Panc1 (cell line): ENCODE measurements around the gene LRIT3.

Source experiments
- POLR2AphosphoS5 ChIP-seq: IDR thresholded peaks from 2 replicates; pipeline ENCODE4 v1.6.1; 2012; ENCODE audit warnings: mild to moderate bottlenecking, low read depth, low read length, moderate library complexity
- SIN3A ChIP-seq: IDR thresholded peaks from 2 replicates; pipeline ENCODE4 v1.6.1; 2012; ENCODE audit warnings: low read depth, mild to moderate bottlenecking, low read length, moderate library complexity, borderline replicate concordance; ENCODE audit not compliant: insufficient read depth
- TCF7L2 ChIP-seq: IDR thresholded peaks from 2 replicates; pipeline ENCODE4 v1.6.1; 2011; ENCODE audit warnings: mild to moderate bottlenecking, low read depth, low read length, inconsistent platforms
- TF ChIP-seq, protein P1 (sequence below): fragments of 450-650 bp; IDR thresholded peaks from 2 replicates; pipeline ENCODE4 v1.5.1; 2017; ENCODE audit warnings: mild to moderate bottlenecking
- TF ChIP-seq, protein P2 (sequence below), 2 experiments: IDR thresholded peaks; 2 replicates each; pipeline ENCODE4 v1.6.1; 2011 to 2012; ENCODE audit warnings: low read depth in 2 of 2, control low read depth in 1 of 2, low read length in 1 of 2, mild to moderate bottlenecking in 1 of 2, moderate library complexity in 1 of 2; ENCODE audit not compliant: insufficient read depth in 1 of 2

- TF ChIP-seq, protein P1, sequence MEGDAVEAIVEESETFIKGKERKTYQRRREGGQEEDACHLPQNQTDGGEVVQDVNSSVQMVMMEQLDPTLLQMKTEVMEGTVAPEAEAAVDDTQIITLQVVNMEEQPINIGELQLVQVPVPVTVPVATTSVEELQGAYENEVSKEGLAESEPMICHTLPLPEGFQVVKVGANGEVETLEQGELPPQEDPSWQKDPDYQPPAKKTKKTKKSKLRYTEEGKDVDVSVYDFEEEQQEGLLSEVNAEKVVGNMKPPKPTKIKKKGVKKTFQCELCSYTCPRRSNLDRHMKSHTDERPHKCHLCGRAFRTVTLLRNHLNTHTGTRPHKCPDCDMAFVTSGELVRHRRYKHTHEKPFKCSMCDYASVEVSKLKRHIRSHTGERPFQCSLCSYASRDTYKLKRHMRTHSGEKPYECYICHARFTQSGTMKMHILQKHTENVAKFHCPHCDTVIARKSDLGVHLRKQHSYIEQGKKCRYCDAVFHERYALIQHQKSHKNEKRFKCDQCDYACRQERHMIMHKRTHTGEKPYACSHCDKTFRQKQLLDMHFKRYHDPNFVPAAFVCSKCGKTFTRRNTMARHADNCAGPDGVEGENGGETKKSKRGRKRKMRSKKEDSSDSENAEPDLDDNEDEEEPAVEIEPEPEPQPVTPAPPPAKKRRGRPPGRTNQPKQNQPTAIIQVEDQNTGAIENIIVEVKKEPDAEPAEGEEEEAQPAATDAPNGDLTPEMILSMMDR: no peak
- TF ChIP-seq, protein P2, sequence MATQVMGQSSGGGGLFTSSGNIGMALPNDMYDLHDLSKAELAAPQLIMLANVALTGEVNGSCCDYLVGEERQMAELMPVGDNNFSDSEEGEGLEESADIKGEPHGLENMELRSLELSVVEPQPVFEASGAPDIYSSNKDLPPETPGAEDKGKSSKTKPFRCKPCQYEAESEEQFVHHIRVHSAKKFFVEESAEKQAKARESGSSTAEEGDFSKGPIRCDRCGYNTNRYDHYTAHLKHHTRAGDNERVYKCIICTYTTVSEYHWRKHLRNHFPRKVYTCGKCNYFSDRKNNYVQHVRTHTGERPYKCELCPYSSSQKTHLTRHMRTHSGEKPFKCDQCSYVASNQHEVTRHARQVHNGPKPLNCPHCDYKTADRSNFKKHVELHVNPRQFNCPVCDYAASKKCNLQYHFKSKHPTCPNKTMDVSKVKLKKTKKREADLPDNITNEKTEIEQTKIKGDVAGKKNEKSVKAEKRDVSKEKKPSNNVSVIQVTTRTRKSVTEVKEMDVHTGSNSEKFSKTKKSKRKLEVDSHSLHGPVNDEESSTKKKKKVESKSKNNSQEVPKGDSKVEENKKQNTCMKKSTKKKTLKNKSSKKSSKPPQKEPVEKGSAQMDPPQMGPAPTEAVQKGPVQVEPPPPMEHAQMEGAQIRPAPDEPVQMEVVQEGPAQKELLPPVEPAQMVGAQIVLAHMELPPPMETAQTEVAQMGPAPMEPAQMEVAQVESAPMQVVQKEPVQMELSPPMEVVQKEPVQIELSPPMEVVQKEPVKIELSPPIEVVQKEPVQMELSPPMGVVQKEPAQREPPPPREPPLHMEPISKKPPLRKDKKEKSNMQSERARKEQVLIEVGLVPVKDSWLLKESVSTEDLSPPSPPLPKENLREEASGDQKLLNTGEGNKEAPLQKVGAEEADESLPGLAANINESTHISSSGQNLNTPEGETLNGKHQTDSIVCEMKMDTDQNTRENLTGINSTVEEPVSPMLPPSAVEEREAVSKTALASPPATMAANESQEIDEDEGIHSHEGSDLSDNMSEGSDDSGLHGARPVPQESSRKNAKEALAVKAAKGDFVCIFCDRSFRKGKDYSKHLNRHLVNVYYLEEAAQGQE (IDR thresholded peaks at IDR 0.05; ENCODE audit: insufficient read depth in 1 of 2, low read depth in 2 of 2, low read length in 1 of 2): no peak
- TF ChIP-seq POLR2AphosphoS5 (no peak), TCF7L2 (no peak), SIN3A (no peak)
Observed at GRCh38 chr4:109801895-109802319, 46.0 kb upstream of the LRIT3 start, which contains the start of gene CFI.
